RWPE1 (cell line): ENCODE measurements around the gene NHLRC1.
A peak's percentile ranks its signal among the peaks of the same experiment; 100 is the strongest.

ENCODE experiments used
- CTCF ChIA-PET: fragments of 350-600 bp; sonication (Branson Sonifier 250); formaldehyde crosslinking; extraction: SDS; loops from one replicate; lab custom pipeline; 2021; lab: Yijun Ruan, JAX
- POLR2A ChIA-PET: fragments of 400-600 bp; formaldehyde crosslinking; extraction: SDS; loops from one replicate; lab custom pipeline; 2020; ENCODE audit warnings: antibody characterized with exemption; ENCODE audit not compliant: low non-redundant PET; lab: Yijun Ruan, JAX
- DNase-seq: peaks from one replicate; pipeline ENCODE4 v3.0.0; 2012; ENCODE audit warnings: low spot score
- H3K27ac ChIP-seq: fragments of 450-650 bp; 2 replicates; pipeline ENCODE4 v1.5.1; 2017
- TF ChIP-seq, protein P1 (sequence below): fragments of 450-650 bp; conservative IDR thresholded peaks from 2 replicates; pipeline ENCODE4 v1.5.1; 2017; ENCODE audit warnings: low read depth, mild to moderate bottlenecking

NHLRC1 gene

GRCh38 chr6:18122128-18123093, at the start of gene NHLRC1:
Gene NHLRC1 (minus strand): TSS chr6:18122677. CDS start chr6:18122606, 71 bp downstream.
- TF ChIP-seq, protein P1, sequence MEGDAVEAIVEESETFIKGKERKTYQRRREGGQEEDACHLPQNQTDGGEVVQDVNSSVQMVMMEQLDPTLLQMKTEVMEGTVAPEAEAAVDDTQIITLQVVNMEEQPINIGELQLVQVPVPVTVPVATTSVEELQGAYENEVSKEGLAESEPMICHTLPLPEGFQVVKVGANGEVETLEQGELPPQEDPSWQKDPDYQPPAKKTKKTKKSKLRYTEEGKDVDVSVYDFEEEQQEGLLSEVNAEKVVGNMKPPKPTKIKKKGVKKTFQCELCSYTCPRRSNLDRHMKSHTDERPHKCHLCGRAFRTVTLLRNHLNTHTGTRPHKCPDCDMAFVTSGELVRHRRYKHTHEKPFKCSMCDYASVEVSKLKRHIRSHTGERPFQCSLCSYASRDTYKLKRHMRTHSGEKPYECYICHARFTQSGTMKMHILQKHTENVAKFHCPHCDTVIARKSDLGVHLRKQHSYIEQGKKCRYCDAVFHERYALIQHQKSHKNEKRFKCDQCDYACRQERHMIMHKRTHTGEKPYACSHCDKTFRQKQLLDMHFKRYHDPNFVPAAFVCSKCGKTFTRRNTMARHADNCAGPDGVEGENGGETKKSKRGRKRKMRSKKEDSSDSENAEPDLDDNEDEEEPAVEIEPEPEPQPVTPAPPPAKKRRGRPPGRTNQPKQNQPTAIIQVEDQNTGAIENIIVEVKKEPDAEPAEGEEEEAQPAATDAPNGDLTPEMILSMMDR, result peak; percentile 92
- ChIA-PET CTCF (interaction anchor here (0.5 to 1.1 kb wide), 6 partner anchors 22 to 1949 kb away, joined by 3 to 9 read pairs (median 3); no protein-coding TSS in a partner anchor), POLR2A (interaction anchor here (0.5 to 1.0 kb wide), 3 partner anchors 136 to 289 kb away, joined by 3 to 6 read pairs (median 5); partner anchors contain the start of gene KIF13A)
- H3K27ac ChIP-seq, result peak within 1 kb of the TSS; percentile 50
- DNase-seq, result peak; percentile 80

DNA sequence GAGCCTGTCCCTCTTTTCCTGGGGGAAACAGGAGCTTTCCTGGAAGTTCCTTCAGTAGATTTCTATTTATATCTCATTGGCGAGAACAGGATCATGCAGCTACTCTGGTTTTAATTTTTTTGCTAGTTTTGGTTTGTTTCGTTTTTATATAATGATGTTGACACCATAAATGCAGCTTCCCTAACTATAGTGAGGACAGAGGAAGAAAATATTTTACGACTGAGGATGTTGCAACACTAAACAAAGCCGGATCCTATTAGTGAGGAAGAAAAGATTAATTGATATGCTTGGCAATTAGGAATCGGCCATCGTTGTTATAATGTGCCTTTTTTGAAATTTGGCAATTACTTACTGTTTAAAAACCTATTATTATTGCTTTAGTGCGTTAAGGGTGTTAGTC, 49.4 kb upstream of the NHLRC1 start:
- POLR2A ChIA-PET, result no interaction called here
- TF ChIP-seq, protein P1, result no peak
- CTCF ChIA-PET, result no interaction called here
- no peak for DNase-seq
- H3K27ac ChIP-seq, result no peak overlapping the region

- DNase-seq, result no peak
- POLR2A ChIA-PET, result no interaction called here
- CTCF ChIA-PET, result no interaction called here
- TF ChIP-seq, protein P1, result no peak
- no peak overlapping the region for H3K27ac ChIP-seq
Observed at GRCh38 chr6:18168264-18168663, 45.8 kb upstream of the NHLRC1 start.

DNA sequence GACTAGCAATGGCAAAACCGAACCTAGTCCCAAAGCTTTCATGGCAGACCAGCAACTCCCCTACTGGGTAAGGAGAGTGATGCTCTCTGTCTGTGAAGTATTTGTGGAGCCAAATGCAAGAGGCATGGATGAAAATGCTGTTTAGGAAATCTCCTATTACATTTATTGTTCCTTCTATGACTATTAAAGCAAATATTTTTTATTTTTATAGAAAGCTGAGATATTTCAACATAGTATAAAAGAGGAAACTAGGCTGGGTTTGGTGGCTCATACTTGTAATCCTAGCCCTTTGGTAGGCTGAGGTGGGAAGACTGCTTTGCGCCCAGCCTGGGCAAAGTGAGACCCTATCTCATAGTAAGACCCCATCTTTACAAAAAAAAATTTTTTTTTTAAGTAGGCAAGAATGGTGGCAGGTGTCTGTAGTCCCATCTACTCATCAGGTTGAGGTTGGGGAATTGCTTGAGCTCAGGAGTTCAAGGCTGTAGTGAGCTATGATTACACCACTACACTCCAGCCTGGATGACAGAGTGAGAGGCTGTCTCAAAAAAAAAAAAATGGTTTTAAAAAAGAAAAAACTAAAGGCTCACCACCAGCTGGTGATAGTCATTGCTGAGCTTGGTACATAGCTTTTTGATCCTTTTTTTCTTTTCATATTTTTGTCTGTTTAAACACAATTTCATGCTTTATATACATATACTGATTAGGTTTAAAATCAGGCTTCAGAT, 44.0 kb upstream of the NHLRC1 start:
- no peak for DNase-seq
- ChIA-PET CTCF (interaction anchor here (0.6 kb wide), 1 partner anchor 304 kb away, joined by 3 read pairs; no protein-coding TSS in a partner anchor), POLR2A (no interaction called here)
- TF ChIP-seq, protein P1, result no peak
- no peak overlapping the region for H3K27ac ChIP-seq

DNA sequence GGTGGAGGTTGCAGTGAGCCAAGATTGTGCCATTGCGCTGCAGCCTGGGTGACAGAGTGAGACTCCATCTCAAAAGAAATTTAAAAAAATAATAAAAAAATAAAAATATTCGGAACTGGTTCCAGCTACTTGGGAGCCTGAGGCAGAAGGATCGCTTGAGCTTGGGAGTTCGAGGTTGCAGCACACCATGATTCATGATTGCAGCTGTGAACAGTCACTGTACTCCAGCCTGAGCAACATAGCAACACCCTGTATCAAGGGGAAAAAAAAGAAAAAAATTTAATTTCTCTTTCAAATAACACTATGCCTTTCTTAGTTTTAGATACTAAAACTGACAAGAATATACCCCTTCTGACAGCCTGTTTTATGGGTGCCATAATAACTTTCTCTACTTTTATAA, 43.3 kb upstream of the NHLRC1 start:
- TF ChIP-seq, protein P1, result no peak
- no peak for DNase-seq
- no peak overlapping the region for H3K27ac ChIP-seq
- POLR2A ChIA-PET, result no interaction called here
- CTCF ChIA-PET, result no interaction called here

DNA sequence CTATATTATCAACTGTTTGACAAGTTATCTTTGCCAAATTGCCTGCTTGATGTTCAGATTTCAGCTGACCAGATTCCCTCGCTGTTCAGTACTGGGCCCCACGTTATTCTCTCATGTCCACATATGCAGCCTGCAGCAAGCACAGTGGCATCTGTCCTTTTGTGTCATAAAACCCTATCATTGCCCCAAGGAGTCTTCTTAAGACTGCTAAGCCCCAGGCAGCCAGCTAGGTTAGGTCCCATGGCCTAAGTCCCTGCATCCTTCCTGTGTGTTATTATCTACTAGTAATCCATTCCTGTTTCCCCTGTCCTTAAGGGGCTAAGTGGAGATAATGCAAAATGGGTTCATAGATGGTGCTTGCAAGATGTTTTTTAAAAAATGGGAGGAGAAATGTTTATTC, 39.9 kb upstream of the NHLRC1 start:
- no peak for DNase-seq
- TF ChIP-seq, protein P1, result no peak
- ChIA-PET CTCF (no interaction called here), POLR2A (no interaction called here)
- no peak overlapping the region; the same call in 1 of the 2 replicates for H3K27ac ChIP-seq
